Measurements from ENCODE around the gene NELFE.

DNA sequence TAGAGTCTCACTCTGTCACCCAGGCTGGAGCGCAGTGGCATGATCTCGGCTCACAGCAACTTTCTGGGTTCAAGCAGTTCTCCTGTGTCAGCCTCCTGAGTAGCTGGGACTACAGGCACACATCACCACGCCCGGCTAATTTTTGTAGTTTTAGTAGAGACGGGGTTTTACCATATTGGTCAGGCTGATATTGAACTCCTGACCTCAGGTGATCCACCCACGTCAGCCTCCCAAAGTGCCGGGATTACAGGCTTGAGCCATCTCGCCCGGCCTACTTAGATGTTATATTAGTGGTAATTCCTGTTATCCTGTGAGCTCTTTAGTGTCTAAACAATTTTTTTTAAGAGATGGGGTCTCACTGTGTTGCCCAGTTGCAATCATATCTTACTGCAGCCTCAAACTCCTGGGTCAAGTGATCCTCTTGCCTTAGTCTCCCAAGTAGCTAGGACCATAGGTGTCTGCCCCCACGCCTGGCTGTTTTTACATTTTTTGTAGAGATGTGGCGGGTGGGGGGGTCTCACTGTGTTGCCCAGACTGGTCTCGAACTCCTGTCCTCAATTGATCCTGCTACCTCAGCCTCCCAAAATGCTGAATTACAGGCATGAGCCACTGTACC, 19.2 kb upstream of the NELFE start:
- TF ChIP-seq CREB1 (CRISPR knock-in tag; IDR thresholded peaks at IDR 0.05), result no peak
- TF ChIP-seq FOXK1 (CRISPR knock-in tag; IDR thresholded peaks at IDR 0.05), result no peak
- no peak for TF ChIP-seq NR2C2 (CRISPR knock-in tag; IDR thresholded peaks at IDR 0.05)
- TF ChIP-seq ATF1 (CRISPR knock-in tag; IDR thresholded peaks at IDR 0.05), result no peak
